ENCODE results near the gene LGALS14.

LGALS14 gene

GRCh38 chr19:39749981-39750380, 45.7 kb downstream of the LGALS14 start:
- H3K4me3 ChIP-seq (ENCODE audit: low read length), result no peak overlapping the region
- no peaks in the 10 kb centered on the region for H3K4me1 ChIP-seq (ENCODE audit: insufficient read depth, low read length)
- no peak overlapping the region for H3K9ac ChIP-seq (ENCODE audit: low read depth, low read length)
- no peak overlapping the region for H3K27ac ChIP-seq (ENCODE audit: low read depth, low read length)
- H3K9me3 ChIP-seq (ENCODE audit: insufficient read depth, low read depth, low read length), result no peaks in the 10 kb centered on the region
- no peaks in the 10 kb centered on the region for H3K36me3 ChIP-seq (ENCODE audit: insufficient read depth, low read length)
- H3K27me3 ChIP-seq (ENCODE audit: insufficient read depth, low read length), result 0 out of 2 replicates have a peak, but pooled peaks cover 9% of the 10 kb centered on the region
- 87% methylated on average over 5 of the region's 5 CpGs for WGBS

DNA sequence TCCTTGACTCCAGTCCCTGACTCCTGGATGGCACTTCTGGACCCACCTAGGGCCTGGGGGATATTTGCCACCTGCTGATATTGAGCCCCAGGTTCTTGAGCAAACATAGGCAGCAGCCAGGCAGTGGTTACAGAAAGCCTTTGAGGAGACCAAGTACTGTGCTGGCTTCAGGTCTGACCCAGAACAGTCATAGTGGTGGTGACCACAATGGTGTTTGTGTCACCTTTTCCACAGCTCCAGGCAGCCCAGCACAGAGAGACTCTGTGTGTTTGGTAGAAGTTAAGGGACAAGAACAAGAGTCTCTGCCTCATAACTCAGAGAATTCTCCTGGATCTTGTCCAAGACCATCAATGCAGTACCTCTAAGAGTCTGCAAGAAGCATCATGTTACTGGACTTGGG, 48.1 kb downstream of the LGALS14 start:
- Histone ChIP-seq H3K9me3 (ENCODE audit: insufficient read depth, low read depth, low read length) (no peaks in the 10 kb centered on the region), H3K36me3 (ENCODE audit: insufficient read depth, low read length) (no peaks in the 10 kb centered on the region), H3K4me3 (ENCODE audit: low read length) (no peak overlapping the region), H3K27me3 (ENCODE audit: insufficient read depth, low read length) (peaks cover 10% of the 10 kb centered on the region; the same call in 1 of the 2 replicates), H3K4me1 (ENCODE audit: insufficient read depth, low read length) (no peaks in the 10 kb centered on the region), H3K9ac (ENCODE audit: low read depth, low read length) (no peak overlapping the region), H3K27ac (ENCODE audit: low read depth, low read length) (no peak overlapping the region)

- peaks cover 11% of the 10 kb centered on the region for H3K27me3 ChIP-seq (ENCODE audit: insufficient read depth, low read length)
- no peak overlapping the region for H3K27ac ChIP-seq (ENCODE audit: low read depth, low read length)
- H3K4me1 ChIP-seq (ENCODE audit: insufficient read depth, low read length), result no peaks in the 10 kb centered on the region
- no peak overlapping the region for H3K4me3 ChIP-seq (ENCODE audit: low read length)
- no peaks in the 10 kb centered on the region for H3K9me3 ChIP-seq (ENCODE audit: insufficient read depth, low read depth, low read length)
- no peak overlapping the region for H3K9ac ChIP-seq (ENCODE audit: low read depth, low read length)
- H3K36me3 ChIP-seq (ENCODE audit: insufficient read depth, low read length), result no peaks in the 10 kb centered on the region
Observed at GRCh38 chr19:39752795-39753194, 48.5 kb downstream of the LGALS14 start.

- no peak overlapping the region for H3K27ac ChIP-seq (ENCODE audit: low read depth, low read length)
- 93% methylated on average over 1 of the region's 2 CpGs for WGBS
- H3K9me3 ChIP-seq (ENCODE audit: insufficient read depth, low read depth, low read length), result no peaks in the 10 kb centered on the region
- no peak overlapping the region for H3K9ac ChIP-seq (ENCODE audit: low read depth, low read length)
- no peaks in the 10 kb centered on the region for H3K36me3 ChIP-seq (ENCODE audit: insufficient read depth, low read length)
- H3K4me1 ChIP-seq (ENCODE audit: insufficient read depth, low read length), result no peaks in the 10 kb centered on the region
- no peak overlapping the region for H3K4me3 ChIP-seq (ENCODE audit: low read length)
- H3K27me3 ChIP-seq (ENCODE audit: insufficient read depth, low read length), result peaks cover 12% of the 10 kb centered on the region
Observed at GRCh38 chr19:39754544-39754943, 50.3 kb downstream of the LGALS14 start.

DNA sequence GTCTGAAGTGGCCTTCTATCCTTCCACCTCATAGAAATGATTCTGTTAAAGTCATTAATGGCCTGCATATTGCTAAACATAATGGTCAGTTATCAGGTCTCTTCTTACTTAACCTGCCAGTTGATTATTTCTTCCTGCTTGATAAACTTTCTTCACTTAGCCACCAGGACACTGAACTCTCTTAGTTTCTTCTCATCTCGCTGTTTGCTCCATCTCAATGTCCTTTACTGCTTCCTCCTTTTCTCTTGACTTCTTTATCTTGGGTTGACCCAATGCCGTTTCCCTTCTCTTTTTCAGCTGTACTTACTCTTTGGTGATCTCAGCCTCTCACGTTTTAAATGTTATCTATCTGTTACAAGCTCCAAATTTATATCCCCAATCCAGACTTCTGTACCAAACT, 50.7 kb downstream of the LGALS14 start:
- H3K36me3 ChIP-seq (ENCODE audit: insufficient read depth, low read length), result no peaks in the 10 kb centered on the region
- no peaks in the 10 kb centered on the region for H3K4me1 ChIP-seq (ENCODE audit: insufficient read depth, low read length)
- H3K9ac ChIP-seq (ENCODE audit: low read depth, low read length), result no peak overlapping the region
- H3K9me3 ChIP-seq (ENCODE audit: insufficient read depth, low read depth, low read length), result no peaks in the 10 kb centered on the region
- H3K27me3 ChIP-seq (ENCODE audit: insufficient read depth, low read length), result peaks cover 12% of the 10 kb centered on the region
- no peak overlapping the region for H3K27ac ChIP-seq (ENCODE audit: low read depth, low read length)
- H3K4me3 ChIP-seq (ENCODE audit: low read length), result no peak overlapping the region
- 67% methylated on average over 3 of the region's 3 CpGs for WGBS

Measured in HUES64 (cell line).